A549 (cell line): ENCODE measurements around the gene ANLN. TPM values are rescaled to one million over a fixed set of nuclear protein-coding genes. Genes with fewer than 3 reads are reported as not detected.

Source experiments
- ATAC-seq, 2 experiments: fragments of 200-7000 bp in 1 of 2; fragments of >200 bp in 1 of 2; cut with Nextera tagmentation in 1 of 2; cut with Tn5 transposase in 1 of 2; 3 replicates each; pipeline versions ENCODE4 v1.8.0 to v1.9.1; 2018 to 2020; ENCODE audit warnings: mild to moderate bottlenecking in 1 of 2, moderate library complexity in 1 of 2
- CTCF ChIA-PET: fragments of 300-600 bp; sonication (Branson Sonifier 250); formaldehyde crosslinking; extraction: SDS; loops from one replicate; lab custom pipeline; 2021; ENCODE audit warnings: antibody characterized with exemption, inconsistent platforms; lab: Yijun Ruan, JAX
- POLR2A ChIA-PET: fragments of 350-600 bp; formaldehyde crosslinking; extraction: SDS; loops from one replicate; lab custom pipeline; 2021; ENCODE audit warnings: antibody characterized with exemption, inconsistent platforms; lab: Yijun Ruan, JAX
- DNase-seq, 2 experiments: peaks; one replicate each; pipeline versions ENCODE4 v3.0.0 to v3.0.0-alpha.2; 2011 to 2016; ENCODE audit warnings: low read depth in 1 of 2, low spot score in 1 of 2
- FAIRE-seq: peaks from 2 replicates; lab custom pipeline; 2011; peaks lifted over from hg19 to GRCh38; lab: Jason Lieb, UNC
- H3K27ac ChIP-seq, 2 experiments: fragments of >200 bp; sonication (Bioruptor Twin); formaldehyde crosslinking; 3 replicates each; pipeline ENCODE4 v1.5.1; 2016 to 2017
- H3K4me1 ChIP-seq: fragments of >200 bp; sonication (Bioruptor Twin); formaldehyde crosslinking; 3 replicates; pipeline ENCODE4 v1.6.1; 2016
- H3K4me2 ChIP-seq: fragments of >200 bp; sonication (Bioruptor Twin); formaldehyde crosslinking; 3 replicates; pipeline ENCODE4 v1.6.1; 2016
- H3K4me3 ChIP-seq: fragments of >200 bp; sonication (Bioruptor Twin); formaldehyde crosslinking; 3 replicates; pipeline ENCODE4 v1.5.1; 2016
- H3K9me3 ChIP-seq: fragments of >200 bp; sonication (Bioruptor Twin); formaldehyde crosslinking; 3 replicates; pipeline ENCODE4 v1.6.1; 2016
- CBX2 ChIP-seq: fragments of 200-600 bp; sonication (generic); IDR thresholded peaks from 2 replicates; pipeline ENCODE4 v1.6.1; 2016; ENCODE audit warnings: low read depth, mild to moderate bottlenecking, borderline replicate concordance
- CBX8 ChIP-seq: fragments of 200-600 bp; sonication (generic); IDR thresholded peaks from 2 replicates; pipeline ENCODE4 v1.6.1; 2016
- CHD2 ChIP-seq: fragments of 150-350 bp; IDR thresholded peaks from 2 replicates; pipeline ENCODE4 v1.6.1; 2014; ENCODE audit warnings: low read length; ENCODE audit not compliant: partially characterized antibody
- CHD4 ChIP-seq: fragments of 200-600 bp; sonication (generic); IDR thresholded peaks from 2 replicates; pipeline ENCODE4 v1.6.1; 2016; ENCODE audit warnings: antibody characterized with exemption, mild to moderate bottlenecking, borderline replicate concordance
- E2F6 ChIP-seq: IDR thresholded peaks from 2 replicates; pipeline ENCODE4 v1.6.1; 2012; ENCODE audit warnings: low read depth, borderline replicate concordance
- EHF ChIP-seq: fragments of 250-450 bp; sonication (Bioruptor Pico); IDR thresholded peaks from 2 replicates; pipeline ENCODE4 v1.5.0; 2020; ENCODE audit warnings: mild to moderate bottlenecking
- FOSB ChIP-seq: fragments of 250-450 bp; sonication (Bioruptor Pico); IDR thresholded peaks from 2 replicates; pipeline ENCODE4 v1.5.0; 2020; ENCODE audit warnings: mild to moderate bottlenecking, moderate library complexity
- GATA3 ChIP-seq: IDR thresholded peaks from 2 replicates; pipeline ENCODE4 v1.6.1; 2012; ENCODE audit warnings: borderline replicate concordance
- HDAC2 ChIP-seq: fragments of 200-600 bp; sonication (generic); IDR thresholded peaks from 2 replicates; pipeline ENCODE4 v1.6.1; 2016
- HES2 ChIP-seq: fragments of >200 bp; sonication (Bioruptor Twin); formaldehyde crosslinking; IDR thresholded peaks from 2 replicates; pipeline ENCODE4 v1.6.1; 2016
- HEYL ChIP-seq: fragments of 250-450 bp; sonication (Bioruptor Pico); IDR thresholded peaks from 2 replicates; pipeline ENCODE4 v1.8.0; 2021; ENCODE audit warnings: mild to moderate bottlenecking, moderate library complexity
- JUN ChIP-seq, 2 experiments: fragments of >200 bp; sonication (Bioruptor Twin); formaldehyde crosslinking; IDR thresholded peaks; 2 replicates in 1 of 2; 3 replicates in 1 of 2; pipeline ENCODE4 v1.6.1; 2016 to 2017
- KDM1A ChIP-seq: fragments of 200-600 bp; sonication (generic); IDR thresholded peaks from 2 replicates; pipeline ENCODE4 v1.6.1; 2016; ENCODE audit warnings: low read depth, mild to moderate bottlenecking
- MAX ChIP-seq: IDR thresholded peaks from 2 replicates; pipeline ENCODE4 v1.6.1; 2012
- MYC ChIP-seq: IDR thresholded peaks from 2 replicates; pipeline ENCODE4 v1.6.1; 2012; ENCODE audit warnings: mild to moderate bottlenecking, inconsistent platforms, low read length, improper control_type of control experiment, borderline replicate concordance
- NPAS2 ChIP-seq: fragments of 250-450 bp; sonication (Bioruptor Pico); IDR thresholded peaks from 2 replicates; pipeline ENCODE4 v1.8.0; 2022; ENCODE audit warnings: mild to moderate bottlenecking, moderate library complexity, borderline replicate concordance
- PBX3 ChIP-seq: IDR thresholded peaks from 2 replicates; pipeline ENCODE4 v1.6.1; 2012
- RAD21 ChIP-seq, 2 experiments: fragments of >200 bp in 1 of 2; sonication (Bioruptor Twin) in 1 of 2; formaldehyde crosslinking in 1 of 2; IDR thresholded peaks in 1 of 2; conservative IDR thresholded peaks in 1 of 2; 2 replicates in 1 of 2; 3 replicates in 1 of 2; pipeline ENCODE4 v1.6.1; 2012 to 2018; ENCODE audit warnings: inconsistent platforms in 1 of 2
- RFX5 ChIP-seq: fragments of 450-650 bp; IDR thresholded peaks from 2 replicates; pipeline ENCODE4 v1.7.1; 2014; ENCODE audit warnings: antibody characterized with exemption, mild to moderate bottlenecking, moderate library complexity
- SMC3 ChIP-seq: fragments of >200 bp; sonication (Bioruptor Twin); formaldehyde crosslinking; IDR thresholded peaks from 3 replicates; pipeline ENCODE4 v1.6.1; 2018; ENCODE audit warnings: inconsistent platforms
- TFCP2L1 ChIP-seq: fragments of 250-450 bp; sonication (Bioruptor Pico); IDR thresholded peaks from 2 replicates; pipeline ENCODE4 v1.5.0; 2021; ENCODE audit warnings: mild to moderate bottlenecking
- ZC3H11A ChIP-seq: fragments of 450-650 bp; IDR thresholded peaks from 2 replicates; pipeline ENCODE4 v1.6.1; 2014; ENCODE audit warnings: antibody characterized with exemption, mild to moderate bottlenecking
- ZFP36 ChIP-seq: fragments of 450-650 bp; IDR thresholded peaks from 2 replicates; pipeline ENCODE4 v1.6.1; 2014; ENCODE audit warnings: borderline replicate concordance; ENCODE audit not compliant: partially characterized antibody
- WGBS: methylation state at CpG from one replicate; pipeline ENCODE4 v1.1.6; 2017; ENCODE audit errors: missing lambda C conversion rate; 5-methylcytosine and 5-hydroxymethylcytosine counted together
- polyA plus RNA-seq, 4 experiments: library from polyadenylated mRNA; depleted of rRNA in 3 of 4; stranded (reverse); fragments of >200 nt; fragmentation: RNase III in 1 of 4; extraction: RNeasy Plus Mini Kit Qiagen cat#74134 plus additional on column Dnase treatment in 1 of 4; gene quantifications; 2 replicates in 3 of 4; 3 replicates in 1 of 4; pipeline ENCODE4 v1.2.3, GENCODE V29; 2011 to 2017
- TF ChIP-seq, protein P1 (sequence below): fragments of 150-350 bp; IDR thresholded peaks from 2 replicates; pipeline ENCODE4 v1.6.1; 2014; ENCODE audit warnings: low read depth, mild to moderate bottlenecking, low read length
- TF ChIP-seq, protein P2 (sequence below): fragments of 250-450 bp; sonication (Bioruptor Pico); IDR thresholded peaks from 2 replicates; pipeline ENCODE4 v1.5.0; 2020; ENCODE audit warnings: low read depth, mild to moderate bottlenecking, moderate library complexity

The ANLN gene
- polyA plus RNA-seq, 2 of the 4 experiments (the other 2 are of a cell fraction): 52.4 to 72.9 TPM

GRCh38 chr7:36409180-36409579, 19.5 kb downstream of the ANLN start:
- POLR2A ChIA-PET: no interaction called here
- no peak for ATAC-seq
- WGBS: 79% methylated on average over 1 of the region's 1 CpG

DNA sequence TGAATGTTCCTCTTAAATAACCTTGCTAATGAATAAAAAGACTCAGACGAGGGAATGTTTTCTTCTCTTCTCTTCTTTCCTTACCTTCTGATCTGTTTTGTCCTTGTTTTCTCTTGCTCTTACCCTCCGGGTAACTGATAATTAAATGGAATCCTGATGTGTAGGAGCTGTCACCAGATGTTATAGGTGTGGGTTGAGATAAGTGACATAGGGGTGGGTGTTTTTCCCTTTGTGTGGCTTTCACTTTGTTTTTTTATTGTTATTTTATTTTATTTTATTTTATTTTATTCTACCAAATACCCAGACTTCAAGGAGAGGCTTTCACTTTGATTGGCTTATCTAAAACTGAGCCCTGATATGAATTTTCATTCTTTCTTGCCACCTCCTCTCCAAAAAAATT, 25.5 kb downstream of the ANLN start:
- Histone ChIP-seq H3K4me2 (no peak overlapping the region), H3K4me1 (no peaks in the 10 kb centered on the region), H3K9me3 (no peaks in the 10 kb centered on the region), H3K4me3 (no peak overlapping the region), H3K27ac (no peak overlapping the region)
- no peak for ATAC-seq
- no peak for FAIRE-seq
- CTCF ChIA-PET: no interaction called here
- POLR2A ChIA-PET: no interaction called here
- no peak for DNase-seq
- 87% methylated on average over 2 of the region's 2 CpGs for WGBS
- no peak for TF ChIP-seq ZFP36
- TF ChIP-seq JUN (IDR thresholded peaks at IDR 0.05): no peak
- no peak for TF ChIP-seq ZC3H11A
- TF ChIP-seq MAX: no peak
- TF ChIP-seq GATA3: no peak
- TF ChIP-seq PBX3: no peak
- no peak for TF ChIP-seq SMC3
- no peak for TF ChIP-seq NPAS2
- no peak for TF ChIP-seq MYC
- no peak for TF ChIP-seq E2F6

More at GRCh38 chr7:36409180-36409579, 19.5 kb downstream of the ANLN start:
- Histone ChIP-seq H3K4me3 (no peak overlapping the region), H3K9me3 (no peaks in the 10 kb centered on the region), H3K27ac (no peak overlapping the region), H3K4me1 (peaks cover 6% of the 10 kb centered on the region; the same call in 1 of the 3 replicates), H3K4me2 (no peak overlapping the region)
- TF ChIP-seq JUN (IDR thresholded peaks at IDR 0.05) (no peak), TFCP2L1 (CRISPR knock-in tag) (no peak), MYC (no peak), HDAC2 (no peak), HES2 (no peak), CBX2 (no peak), RFX5 (no peak), CBX8 (no peak), HEYL (CRISPR knock-in tag) (no peak), CHD2 (no peak), KDM1A (no peak), GATA3 (no peak), RAD21 (conservative IDR thresholded peaks at IDR 0.05 in 1 of 2, IDR thresholded peaks at IDR 0.05 in 1 of 2) (no peak), CHD4 (no peak), SMC3 (no peak), EHF (CRISPR knock-in tag) (no peak), FOSB (CRISPR knock-in tag) (no peak)
- TF ChIP-seq, protein P1, sequence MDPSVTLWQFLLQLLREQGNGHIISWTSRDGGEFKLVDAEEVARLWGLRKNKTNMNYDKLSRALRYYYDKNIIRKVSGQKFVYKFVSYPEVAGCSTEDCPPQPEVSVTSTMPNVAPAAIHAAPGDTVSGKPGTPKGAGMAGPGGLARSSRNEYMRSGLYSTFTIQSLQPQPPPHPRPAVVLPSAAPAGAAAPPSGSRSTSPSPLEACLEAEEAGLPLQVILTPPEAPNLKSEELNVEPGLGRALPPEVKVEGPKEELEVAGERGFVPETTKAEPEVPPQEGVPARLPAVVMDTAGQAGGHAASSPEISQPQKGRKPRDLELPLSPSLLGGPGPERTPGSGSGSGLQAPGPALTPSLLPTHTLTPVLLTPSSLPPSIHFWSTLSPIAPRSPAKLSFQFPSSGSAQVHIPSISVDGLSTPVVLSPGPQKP: no peak
- TF ChIP-seq, protein P2, sequence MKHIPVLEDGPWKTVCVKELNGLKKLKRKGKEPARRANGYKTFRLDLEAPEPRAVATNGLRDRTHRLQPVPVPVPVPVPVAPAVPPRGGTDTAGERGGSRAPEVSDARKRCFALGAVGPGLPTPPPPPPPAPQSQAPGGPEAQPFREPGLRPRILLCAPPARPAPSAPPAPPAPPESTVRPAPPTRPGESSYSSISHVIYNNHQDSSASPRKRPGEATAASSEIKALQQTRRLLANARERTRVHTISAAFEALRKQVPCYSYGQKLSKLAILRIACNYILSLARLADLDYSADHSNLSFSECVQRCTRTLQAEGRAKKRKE: no peak
- FAIRE-seq (no peak), DNase-seq (no peak)
- CTCF ChIA-PET: interaction anchor here (1.0 to 1.7 kb wide), 2 partner anchors 9 to 28 kb away, joined by 3 to 5 read pairs; no protein-coding TSS in a partner anchor
